SK-N-MC (cell line): ENCODE data around the gene DAB2IP.

Experiments used
- EZH2 ChIP-seq: fragments of 200-600 bp; sonication (generic); IDR thresholded peaks from one replicate; pipeline ENCODE4 v1.6.1; 2017; ENCODE audit warnings: antibody characterized with exemption
- POLR2AphosphoS5 ChIP-seq: IDR thresholded peaks from 2 replicates; pipeline ENCODE4 v1.6.1; 2012; ENCODE audit warnings: mild to moderate bottlenecking, low read depth, low read length, borderline replicate concordance

DNA sequence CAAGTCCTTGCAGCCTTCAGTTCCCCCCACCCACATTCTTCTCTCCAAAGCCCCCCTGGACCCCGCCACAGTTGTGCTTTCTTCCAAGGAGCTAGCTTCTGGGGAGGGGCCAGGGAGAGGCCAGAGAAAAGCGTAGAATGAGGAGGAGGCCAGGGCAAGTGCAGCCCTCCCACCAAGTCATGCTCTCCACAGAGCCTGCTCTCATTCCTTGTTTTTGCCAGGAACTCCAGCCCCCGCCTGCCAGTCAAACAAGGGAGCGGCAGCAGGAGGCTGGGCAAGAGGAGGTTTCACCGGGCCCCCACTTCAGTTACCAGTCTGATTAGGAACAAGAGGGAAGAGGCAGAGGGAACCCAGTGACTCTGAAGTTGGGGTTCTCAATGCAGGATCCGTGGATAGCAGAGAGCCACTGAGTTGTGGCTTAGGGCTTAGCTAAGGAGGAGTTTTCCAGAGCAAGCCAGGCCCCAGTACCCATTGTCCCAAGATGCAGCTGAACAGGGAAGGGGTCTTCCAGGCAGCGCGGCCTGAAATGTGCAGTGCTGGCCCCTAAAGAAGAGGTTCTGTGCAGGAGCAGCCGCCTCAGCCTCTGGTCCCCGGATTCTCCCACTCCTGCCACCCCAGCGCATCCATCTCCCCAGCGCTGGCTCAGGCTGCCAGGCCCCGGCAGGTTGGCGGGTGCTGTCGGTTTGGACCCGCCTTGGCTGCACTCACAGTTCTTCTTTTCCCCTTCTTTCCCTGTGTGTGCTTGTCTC, 120.6 kb downstream of the DAB2IP start:
- TF ChIP-seq EZH2 = no peak
- TF ChIP-seq POLR2AphosphoS5 = no peak
